Measurements from ENCODE around the gene FERMT2.
A peak's percentile ranks its signal among the peaks of the same experiment; 100 is the strongest.

Gene FERMT2

DNA sequence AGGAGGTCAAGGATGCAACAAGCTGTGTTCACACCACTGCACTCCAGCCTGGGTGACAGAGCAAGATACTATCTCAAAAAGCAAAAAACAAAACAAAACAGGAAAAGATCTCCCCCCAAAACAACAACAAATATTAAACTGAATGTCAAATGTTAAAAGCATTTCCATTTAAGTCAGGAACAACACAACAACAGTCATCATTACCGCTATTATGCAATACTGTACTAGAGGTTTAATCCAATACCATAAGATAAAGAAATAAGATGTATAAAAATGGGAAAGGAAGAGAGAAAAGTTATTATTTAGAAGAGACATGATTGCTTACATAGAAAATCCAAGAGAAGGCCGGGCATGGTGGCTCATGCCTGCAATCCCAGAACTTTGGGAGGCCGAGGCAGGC is 36.6 kb downstream of the FERMT2 start:
- DNase-seq (ENCODE audit: low spot score) (no peak), ATAC-seq (ENCODE audit: low read depth) (no peak)
- Histone ChIP-seq H3K4me3 (ENCODE audit: severe bottlenecking) (no peak overlapping the region), H3K36me3 (ENCODE audit: low read depth) (peaks cover 57% of the 10 kb centered on the region), H3K4me1 (ENCODE audit: insufficient read depth, poor library complexity, severe bottlenecking) (peaks cover 28% of the 10 kb centered on the region), H3K27ac (ENCODE audit: poor library complexity, severe bottlenecking) (no peak overlapping the region), H3K9me3 (ENCODE audit: severe bottlenecking) (no peaks in the 10 kb centered on the region), H3K27me3 (ENCODE audit: insufficient read depth, poor library complexity, severe bottlenecking) (no peaks in the 10 kb centered on the region)
- TF ChIP-seq, protein P1, sequence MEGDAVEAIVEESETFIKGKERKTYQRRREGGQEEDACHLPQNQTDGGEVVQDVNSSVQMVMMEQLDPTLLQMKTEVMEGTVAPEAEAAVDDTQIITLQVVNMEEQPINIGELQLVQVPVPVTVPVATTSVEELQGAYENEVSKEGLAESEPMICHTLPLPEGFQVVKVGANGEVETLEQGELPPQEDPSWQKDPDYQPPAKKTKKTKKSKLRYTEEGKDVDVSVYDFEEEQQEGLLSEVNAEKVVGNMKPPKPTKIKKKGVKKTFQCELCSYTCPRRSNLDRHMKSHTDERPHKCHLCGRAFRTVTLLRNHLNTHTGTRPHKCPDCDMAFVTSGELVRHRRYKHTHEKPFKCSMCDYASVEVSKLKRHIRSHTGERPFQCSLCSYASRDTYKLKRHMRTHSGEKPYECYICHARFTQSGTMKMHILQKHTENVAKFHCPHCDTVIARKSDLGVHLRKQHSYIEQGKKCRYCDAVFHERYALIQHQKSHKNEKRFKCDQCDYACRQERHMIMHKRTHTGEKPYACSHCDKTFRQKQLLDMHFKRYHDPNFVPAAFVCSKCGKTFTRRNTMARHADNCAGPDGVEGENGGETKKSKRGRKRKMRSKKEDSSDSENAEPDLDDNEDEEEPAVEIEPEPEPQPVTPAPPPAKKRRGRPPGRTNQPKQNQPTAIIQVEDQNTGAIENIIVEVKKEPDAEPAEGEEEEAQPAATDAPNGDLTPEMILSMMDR (IDR thresholded peaks at IDR 0.05; ENCODE audit: poor library complexity, severe bottlenecking), result no peak

GRCh38 chr14:52913271-52913670 is 37.6 kb downstream of the FERMT2 start:
- Histone ChIP-seq H3K36me3 (ENCODE audit: low read depth) (peaks cover 53% of the 10 kb centered on the region), H3K9me3 (ENCODE audit: severe bottlenecking) (no peaks in the 10 kb centered on the region), H3K27me3 (ENCODE audit: insufficient read depth, poor library complexity, severe bottlenecking) (no peaks in the 10 kb centered on the region), H3K4me3 (ENCODE audit: severe bottlenecking) (no peak overlapping the region), H3K4me1 (ENCODE audit: insufficient read depth, poor library complexity, severe bottlenecking) (peaks cover 20% of the 10 kb centered on the region), H3K27ac (ENCODE audit: poor library complexity, severe bottlenecking) (no peak overlapping the region)
- no peak for DNase-seq (ENCODE audit: low spot score)
- no peak for ATAC-seq (ENCODE audit: low read depth)
- TF ChIP-seq, protein P1 (IDR thresholded peaks at IDR 0.05; ENCODE audit: poor library complexity, severe bottlenecking), result no peak

GRCh38 chr14:52911904-52912303 is 38.9 kb downstream of the FERMT2 start:
- Histone ChIP-seq H3K9me3 (ENCODE audit: severe bottlenecking) (no peaks in the 10 kb centered on the region), H3K27ac (ENCODE audit: poor library complexity, severe bottlenecking) (no peak overlapping the region), H3K4me3 (ENCODE audit: severe bottlenecking) (no peak overlapping the region), H3K36me3 (ENCODE audit: low read depth) (peaks cover 39% of the 10 kb centered on the region), H3K27me3 (ENCODE audit: insufficient read depth, poor library complexity, severe bottlenecking) (no peaks in the 10 kb centered on the region), H3K4me1 (ENCODE audit: insufficient read depth, poor library complexity, severe bottlenecking) (peaks cover 21% of the 10 kb centered on the region)
- ATAC-seq (ENCODE audit: low read depth) (no peak), DNase-seq (ENCODE audit: low spot score) (no peak)
- TF ChIP-seq, protein P1 (IDR thresholded peaks at IDR 0.05; ENCODE audit: poor library complexity, severe bottlenecking), result no peak

DNA sequence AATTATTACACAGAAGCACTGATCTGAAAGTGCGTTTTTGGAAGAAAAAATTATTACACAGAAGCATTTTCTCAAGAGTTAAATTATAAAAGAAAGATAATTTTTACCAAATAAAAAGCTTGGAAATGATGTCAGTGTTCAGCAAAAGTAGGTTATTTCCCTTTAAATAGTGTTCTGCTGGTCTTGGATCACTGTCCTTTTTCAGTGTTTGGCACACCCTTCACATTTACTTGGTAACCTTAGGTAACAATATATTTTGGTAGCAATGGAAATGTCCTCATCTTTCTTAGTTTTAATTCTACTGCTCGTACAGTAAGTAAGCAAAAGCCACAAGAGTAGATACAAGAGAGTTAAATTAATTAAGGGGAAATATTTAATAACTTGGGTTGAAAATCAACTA is 40.3 kb downstream of the FERMT2 start:
- no peak overlapping the region for H3K4me3 ChIP-seq (ENCODE audit: severe bottlenecking)
- no peaks in the 10 kb centered on the region for H3K27me3 ChIP-seq (ENCODE audit: insufficient read depth, poor library complexity, severe bottlenecking)
- ATAC-seq (ENCODE audit: low read depth) (no peak), DNase-seq (ENCODE audit: low spot score) (no peak)
- TF ChIP-seq, protein P1 (IDR thresholded peaks at IDR 0.05; ENCODE audit: poor library complexity, severe bottlenecking), result no peak
- no peak overlapping the region for H3K27ac ChIP-seq (ENCODE audit: poor library complexity, severe bottlenecking)
- peaks cover 34% of the 10 kb centered on the region for H3K4me1 ChIP-seq (ENCODE audit: insufficient read depth, poor library complexity, severe bottlenecking)
- peaks cover 29% of the 10 kb centered on the region for H3K36me3 ChIP-seq (ENCODE audit: low read depth)
- no peaks in the 10 kb centered on the region for H3K9me3 ChIP-seq (ENCODE audit: severe bottlenecking)

DNA sequence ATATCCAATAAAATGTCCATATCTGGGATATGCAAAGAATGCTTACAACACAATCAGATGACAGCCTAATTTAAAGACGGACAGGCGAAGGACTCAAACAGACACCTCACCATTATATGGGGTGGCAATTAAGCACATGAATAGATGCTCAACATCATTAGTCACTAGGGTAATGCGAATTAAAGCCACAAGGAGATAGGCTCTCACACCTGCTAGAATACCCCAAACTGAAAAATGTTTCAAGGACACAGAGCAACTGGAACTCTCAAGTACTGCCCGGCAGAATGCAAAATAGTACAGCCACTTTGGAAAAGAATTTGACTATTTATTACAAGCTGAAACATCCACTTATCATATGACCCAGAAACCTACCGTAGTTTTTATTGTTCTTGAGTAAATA is 42.9 kb downstream of the FERMT2 start:
- peak overlapping the region; percentile 96 for H3K27ac ChIP-seq (ENCODE audit: poor library complexity, severe bottlenecking)

More for the DNA sequence above, 42.9 kb downstream of the FERMT2 start:
- no peaks in the 10 kb centered on the region for H3K9me3 ChIP-seq (ENCODE audit: severe bottlenecking)
- no peaks in the 10 kb centered on the region for H3K27me3 ChIP-seq (ENCODE audit: insufficient read depth, poor library complexity, severe bottlenecking)
- TF ChIP-seq, protein P1 (IDR thresholded peaks at IDR 0.05; ENCODE audit: poor library complexity, severe bottlenecking), result no peak
- ATAC-seq (ENCODE audit: low read depth) (peak; percentile 6; the same call in 1 of the 3 replicates), DNase-seq (ENCODE audit: low spot score) (no peak)
- no peak overlapping the region for H3K4me3 ChIP-seq (ENCODE audit: severe bottlenecking)
- H3K36me3 ChIP-seq (ENCODE audit: low read depth), result peaks cover 16% of the 10 kb centered on the region; the same call in 1 of the 2 replicates
- peaks cover 58% of the 10 kb centered on the region for H3K4me1 ChIP-seq (ENCODE audit: insufficient read depth, poor library complexity, severe bottlenecking)

Measured in RWPE2 (cell line).